HCEC 1CT (cell line): ENCODE measurements around the gene APLF.
"Not testable (repeated sequence)": the region's sequence is repeated elsewhere in the genome, so short reads cannot be mapped to it uniquely, and the experiment has no call there.

ENCODE experiments used
- DNase-seq: peaks from one replicate; pipeline ENCODE4 v3.0.0-alpha.2; 2017

The APLF gene

GRCh38 chr2:68482296-68482820, 15.0 kb downstream of the APLF start:
- peak; percentile 13 for DNase-seq

- DNase-seq, result no peak
These were observed 15.6 kb downstream of the APLF start for GRCh38 chr2:68483011-68483410.

GRCh38 chr2:68487773-68488355, 20.5 kb downstream of the APLF start:
- DNase-seq, result peak; percentile 40

GRCh38 chr2:68488605-68489004, 21.2 kb downstream of the APLF start:
- not testable (repeated sequence) for DNase-seq

GRCh38 chr2:68489282-68489681, 21.9 kb downstream of the APLF start:
- DNase-seq, result no peak

GRCh38 chr2:68491582-68491981, 24.2 kb downstream of the APLF start:
- no peak for DNase-seq

GRCh38 chr2:68499133-68499532, 31.7 kb downstream of the APLF start:
- DNase-seq, result no peak

- DNase-seq, result no peak
These were observed 33.3 kb downstream of the APLF start for GRCh38 chr2:68500649-68501048.

GRCh38 chr2:68501768-68502167, 34.4 kb downstream of the APLF start:
- no peak for DNase-seq

GRCh38 chr2:68505603-68506159, 38.3 kb downstream of the APLF start:
- DNase-seq, result no peak

GRCh38 chr2:68506170-68506569, 38.8 kb downstream of the APLF start:
- DNase-seq, result no peak

GRCh38 chr2:68512326-68512725, 44.9 kb downstream of the APLF start:
- DNase-seq, result no peak

GRCh38 chr2:68512966-68513365, 45.6 kb downstream of the APLF start:
- no peak for DNase-seq

- DNase-seq, result no peak
These were observed 47.0 kb downstream of the APLF start for GRCh38 chr2:68514316-68514929.

GRCh38 chr2:68516051-68516955, 48.9 kb downstream of the APLF start:
- DNase-seq, result no peak

GRCh38 chr2:68519236-68519635, 51.9 kb downstream of the APLF start:
- no peak for DNase-seq

GRCh38 chr2:68521037-68521436, 53.7 kb downstream of the APLF start:
- DNase-seq, result no peak

GRCh38 chr2:68526943-68527342, 59.6 kb downstream of the APLF start:
- DNase-seq, result not testable (repeated sequence)

GRCh38 chr2:68527343-68528081, 60.1 kb downstream of the APLF start:
- DNase-seq, result not testable (repeated sequence)

- DNase-seq, result not testable (repeated sequence)
These were observed 61.8 kb downstream of the APLF start for GRCh38 chr2:68529156-68529555.

GRCh38 chr2:68529651-68530050, 62.3 kb downstream of the APLF start:
- DNase-seq, result not testable (repeated sequence)

GRCh38 chr2:68536000-68536399, 68.6 kb downstream of the APLF start:
- DNase-seq, result no peak

GRCh38 chr2:68537011-68537410, 69.6 kb downstream of the APLF start:
- no peak for DNase-seq
